GM21367 (cell line): ENCODE results near the gene ALK.

ENCODE experiments used
- ATAC-seq: cut with Tn5 transposase; IDR thresholded peaks from one replicate; pipeline ENCODE4 v1.9.1; 2021; ENCODE audit not compliant: unreplicated experiment

The ALK gene

GRCh38 chr2:29388071-29388470 is 533.3 kb downstream of the ALK start:
- ATAC-seq: no peak

GRCh38 chr2:29382486-29382885 is 538.9 kb downstream of the ALK start:
- ATAC-seq: no peak

- no peak for ATAC-seq
Observed at GRCh38 chr2:29377788-29378187, 543.6 kb downstream of the ALK start.

- no peak for ATAC-seq
Observed at GRCh38 chr2:29376541-29376940, 544.8 kb downstream of the ALK start.

- ATAC-seq: no peak
Observed at GRCh38 chr2:29375843-29376242, 545.5 kb downstream of the ALK start.

- no peak for ATAC-seq
Observed at GRCh38 chr2:29374823-29375222, 546.6 kb downstream of the ALK start.

- no peak for ATAC-seq
Observed at GRCh38 chr2:29373870-29374269, 547.5 kb downstream of the ALK start.

GRCh38 chr2:29372185-29372584 is 549.2 kb downstream of the ALK start:
- ATAC-seq: no peak

- no peak for ATAC-seq
Observed at GRCh38 chr2:29370581-29371125, 550.7 kb downstream of the ALK start.

GRCh38 chr2:29370173-29370572 is 551.2 kb downstream of the ALK start:
- no peak for ATAC-seq

GRCh38 chr2:29368659-29369040 is 552.7 kb downstream of the ALK start:
- no peak for ATAC-seq

GRCh38 chr2:29367986-29368658 is 553.3 kb downstream of the ALK start:
- no peak for ATAC-seq

GRCh38 chr2:29363111-29363510 is 558.3 kb downstream of the ALK start:
- no peak for ATAC-seq

GRCh38 chr2:29361231-29361630 is 560.2 kb downstream of the ALK start:
- no peak for ATAC-seq

- no peak for ATAC-seq
Observed at GRCh38 chr2:29360016-29360784, 561.2 kb downstream of the ALK start.

GRCh38 chr2:29353403-29353991 is 567.9 kb downstream of the ALK start:
- no peak for ATAC-seq

GRCh38 chr2:29351916-29352591 is 569.3 kb downstream of the ALK start:
- ATAC-seq: no peak

GRCh38 chr2:29351248-29351647 is 570.1 kb downstream of the ALK start:
- ATAC-seq: no peak

- no peak for ATAC-seq
Observed at GRCh38 chr2:29349316-29350030, 571.9 kb downstream of the ALK start.

GRCh38 chr2:29347774-29348461 is 573.5 kb downstream of the ALK start:
- no peak for ATAC-seq
